Measurements from ENCODE around the gene TLE1.

DNA sequence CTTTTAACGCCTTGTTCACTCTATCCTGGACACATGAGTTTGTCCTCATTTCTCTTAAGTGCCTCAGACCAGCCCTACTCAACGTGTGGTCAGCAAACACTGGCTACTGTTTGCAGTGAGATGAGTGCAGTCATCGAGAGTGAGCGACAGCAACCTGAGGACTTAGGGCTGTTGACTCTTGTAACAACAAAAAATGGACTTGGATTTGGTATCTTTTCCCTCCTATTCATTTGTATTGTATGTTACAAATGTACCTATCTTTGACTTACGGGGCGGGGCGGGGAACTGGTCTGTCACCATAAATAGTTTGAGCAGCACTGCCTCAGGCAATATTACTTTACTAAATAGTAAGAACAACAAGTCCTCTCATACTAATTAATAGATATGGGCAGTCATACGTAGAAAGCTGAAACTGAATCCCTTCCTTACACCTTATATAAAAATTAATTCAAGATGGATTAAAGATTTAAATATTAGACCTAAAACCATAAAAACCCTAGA is 84.1 kb downstream of the TLE1 start:
- TF ChIP-seq, protein P1, sequence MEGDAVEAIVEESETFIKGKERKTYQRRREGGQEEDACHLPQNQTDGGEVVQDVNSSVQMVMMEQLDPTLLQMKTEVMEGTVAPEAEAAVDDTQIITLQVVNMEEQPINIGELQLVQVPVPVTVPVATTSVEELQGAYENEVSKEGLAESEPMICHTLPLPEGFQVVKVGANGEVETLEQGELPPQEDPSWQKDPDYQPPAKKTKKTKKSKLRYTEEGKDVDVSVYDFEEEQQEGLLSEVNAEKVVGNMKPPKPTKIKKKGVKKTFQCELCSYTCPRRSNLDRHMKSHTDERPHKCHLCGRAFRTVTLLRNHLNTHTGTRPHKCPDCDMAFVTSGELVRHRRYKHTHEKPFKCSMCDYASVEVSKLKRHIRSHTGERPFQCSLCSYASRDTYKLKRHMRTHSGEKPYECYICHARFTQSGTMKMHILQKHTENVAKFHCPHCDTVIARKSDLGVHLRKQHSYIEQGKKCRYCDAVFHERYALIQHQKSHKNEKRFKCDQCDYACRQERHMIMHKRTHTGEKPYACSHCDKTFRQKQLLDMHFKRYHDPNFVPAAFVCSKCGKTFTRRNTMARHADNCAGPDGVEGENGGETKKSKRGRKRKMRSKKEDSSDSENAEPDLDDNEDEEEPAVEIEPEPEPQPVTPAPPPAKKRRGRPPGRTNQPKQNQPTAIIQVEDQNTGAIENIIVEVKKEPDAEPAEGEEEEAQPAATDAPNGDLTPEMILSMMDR (conservative IDR thresholded peaks at IDR 0.05; ENCODE audit: low read length): no peak
- no peak for TF ChIP-seq EZH2phosphoT487 (IDR thresholded peaks at IDR 0.05; ENCODE audit: borderline replicate concordance)

Data from Loucy (cell line).